K562 (cell line): ENCODE measurements around the gene EPHB1. TPM values are rescaled to one million over a fixed set of nuclear protein-coding genes. Genes with fewer than 3 reads are reported as not detected.

Source experiments
- ATAC-seq: fragments of 200-7000 bp; cut with Tn5 transposase; 3 replicates; pipeline ENCODE4 v1.9.1; 2020; ENCODE audit warnings: moderate library complexity
- BruUV-seq: library from RNA; stranded (reverse); fragments of 400-500 nt; replicated peaks from 2 replicates; lab custom pipeline; 2021; lab: Mats Ljungman, UMichigan
- CTCF ChIA-PET: fragments of 300-600 bp; formaldehyde crosslinking; extraction: SDS; loops from one replicate; lab custom pipeline; 2021; ENCODE audit warnings: low intra/inter-chr PET ratio; lab: Yijun Ruan, JAX
- POLR2A ChIA-PET: fragments of 300-600, 350-650 bp; sonication (Branson Sonifier 250); formaldehyde crosslinking; extraction: SDS; loops from one replicate; lab custom pipeline; 2021; ENCODE audit warnings: antibody characterized with exemption, inconsistent platforms; lab: Yijun Ruan, JAX
- DNase-seq, 4 experiments: peaks; one replicate each; pipeline versions ENCODE4 v3.0.0 to v3.0.0-alpha.2; 2011 to 2018; ENCODE audit warnings: low spot score in 3 of 4, mixed read lengths in 3 of 4; ENCODE audit errors: extremely low read depth in 1 of 4
- FAIRE-seq: peaks from 2 replicates; lab custom pipeline; 2011; peaks lifted over from hg19 to GRCh38; lab: Jason Lieb, UNC
- H2AFZ ChIP-seq: 2 replicates; pipeline ENCODE4 v1.6.0; 2011; ENCODE audit warnings: low read depth, low read length, control low read depth, inconsistent platforms
- H3K27ac ChIP-seq: fragments of 200-600 bp; 3 replicates; pipeline ENCODE4 v1.8.0; 2011; ENCODE audit warnings: low read depth, mild to moderate bottlenecking, control low read depth, inconsistent platforms, low read length, moderate library complexity, mixed read lengths; ENCODE audit errors: extremely low read depth
- H3K27me3 ChIP-seq, 2 experiments: fragments of 300-600 bp in 1 of 2; 2 replicates in 1 of 2; 3 replicates in 1 of 2; pipeline versions ENCODE4 v1.6.0 to v1.8.0; 2011; ENCODE audit warnings: inconsistent platforms in 2 of 2, low read length in 2 of 2, mild to moderate bottlenecking in 1 of 2, mixed read lengths in 1 of 2, moderate library complexity in 1 of 2; ENCODE audit not compliant: control insufficient read depth in 2 of 2, insufficient read depth in 2 of 2
- H3K36me3 ChIP-seq: fragments of 300-600 bp; 3 replicates; pipeline ENCODE4 v1.8.0; 2011; ENCODE audit warnings: mild to moderate bottlenecking, low read length, inconsistent platforms; ENCODE audit not compliant: control insufficient read depth, insufficient read depth
- H3K4me1 ChIP-seq, 2 experiments: fragments of 200-600 bp in 1 of 2; replicated peaks in 1 of 2; 2 replicates in 1 of 2; 3 replicates in 1 of 2; pipeline versions ENCODE4 v1.5.1 to v1.8.0; 2011; ENCODE audit warnings: inconsistent platforms in 2 of 2, low read length in 2 of 2, mild to moderate bottlenecking in 1 of 2, mixed read lengths in 1 of 2, moderate library complexity in 1 of 2; ENCODE audit not compliant: control insufficient read depth in 2 of 2, insufficient read depth in 2 of 2
- H3K4me2 ChIP-seq: 2 replicates; pipeline ENCODE4 v1.6.1; 2011; ENCODE audit warnings: low read length, control low read depth, inconsistent platforms, mixed read lengths; ENCODE audit not compliant: insufficient read depth
- H3K4me3 ChIP-seq: fragments of 200-600 bp; sonication (generic), shearing (Covaris generic); 2 replicates; pipeline ENCODE4 v1.5.1; 2016; ENCODE audit warnings: control low read depth, inconsistent platforms
- H3K79me2 ChIP-seq: fragments of 200-600 bp; 3 replicates; pipeline ENCODE4 v1.8.0; 2011; ENCODE audit warnings: low read length, inconsistent platforms; ENCODE audit not compliant: control insufficient read depth, insufficient read depth
- H3K9ac ChIP-seq, 2 experiments: 2 replicates each; pipeline versions ENCODE4 v1.6.0 to v1.6.1; 2011; ENCODE audit warnings: low read depth in 2 of 2, low read length in 2 of 2, control low read depth in 1 of 2, inconsistent platforms in 1 of 2, mild to moderate bottlenecking in 1 of 2, mixed read lengths in 1 of 2; ENCODE audit not compliant: insufficient read depth in 1 of 2
- H3K9me1 ChIP-seq: one replicate; pipeline ENCODE4 v1.6.0; 2011; ENCODE audit warnings: inconsistent platforms, mild to moderate bottlenecking, low read length, moderate library complexity; ENCODE audit not compliant: control insufficient read depth, insufficient read depth
- H3K9me3 ChIP-seq: replicated peaks from 2 replicates; pipeline ENCODE4 v1.5.1; 2011; ENCODE audit warnings: low read depth, low read length, inconsistent platforms; ENCODE audit not compliant: control insufficient read depth, insufficient read depth
- H4K20me1 ChIP-seq: replicated peaks from 2 replicates; pipeline ENCODE4 v1.6.1; 2011; ENCODE audit warnings: low read length, inconsistent platforms, mixed read lengths; ENCODE audit not compliant: control insufficient read depth, insufficient read depth
- BCL6 ChIP-seq: fragments of 250-450 bp; sonication (Bioruptor Pico); IDR thresholded peaks from 2 replicates; pipeline ENCODE4 v1.4.0; 2020
- CAMTA2 ChIP-seq: fragments of 250-450 bp; sonication (Bioruptor Pico); conservative IDR thresholded peaks from 2 replicates; pipeline ENCODE4 v1.5.1; 2022
- CBX5 ChIP-seq: IDR thresholded peaks from 2 replicates; pipeline ENCODE4 v1.6.1; 2014; ENCODE audit warnings: low read depth, borderline replicate concordance
- CCNT2 ChIP-seq: IDR thresholded peaks from 2 replicates; pipeline ENCODE4 v1.6.1; 2011; ENCODE audit warnings: borderline replicate concordance, low read depth, mild to moderate bottlenecking, moderate library complexity, mixed read lengths, low read length; ENCODE audit not compliant: insufficient read length; ENCODE audit errors: extremely low read depth
- ETV1 ChIP-seq: fragments of 450-650 bp; conservative IDR thresholded peaks from 2 replicates; pipeline ENCODE4 v1.6.1; 2016; ENCODE audit warnings: missing genetic modification characterization, control low read depth, low read depth, missing compliant biosample characterization
- JUN ChIP-seq, 2 experiments: sonication (generic) in 1 of 2; formaldehyde crosslinking in 1 of 2; IDR thresholded peaks; 2 replicates each; pipeline versions ENCODE4 v1.6.1 to v1.8.0; 2012 to 2022; ENCODE audit warnings: borderline replicate concordance in 2 of 2, mild to moderate bottlenecking in 2 of 2, improper control_type of control experiment in 1 of 2, low read depth in 1 of 2, low read length in 1 of 2, missing genetic modification reagents in 1 of 2
- KAT7 ChIP-seq: sonication (generic); formaldehyde crosslinking; IDR thresholded peaks from 2 replicates; pipeline ENCODE4 v1.8.0; 2022; ENCODE audit warnings: missing genetic modification reagents, mild to moderate bottlenecking, borderline replicate concordance
- NBN ChIP-seq: fragments of 450-650 bp; IDR thresholded peaks from 2 replicates; pipeline ENCODE4 v1.6.1; 2016; ENCODE audit warnings: low read depth, mild to moderate bottlenecking
- POLR2AphosphoS2 ChIP-seq: IDR thresholded peaks from 2 replicates; pipeline ENCODE4 v1.6.1; 2012; ENCODE audit warnings: low read length, improper control_type of control experiment
- POU5F1 ChIP-seq: fragments of 150-350 bp; IDR thresholded peaks from 2 replicates; pipeline ENCODE4 v1.6.1; 2014; ENCODE audit warnings: borderline replicate concordance, low read length, low read depth, mild to moderate bottlenecking; ENCODE audit not compliant: partially characterized antibody
- SLC30A9 ChIP-seq: fragments of 250-450 bp; sonication (Bioruptor Pico); IDR thresholded peaks from 2 replicates; pipeline ENCODE4 v1.8.0; 2022; ENCODE audit warnings: mild to moderate bottlenecking, moderate library complexity
- ZNF24 ChIP-seq: fragments of 450-650 bp; IDR thresholded peaks from 2 replicates; pipeline ENCODE4 v1.6.1; 2016
- ZNF274 ChIP-seq: IDR thresholded peaks from 2 replicates; pipeline ENCODE4 v1.6.1; 2011; ENCODE audit warnings: low read depth, mild to moderate bottlenecking, low read length, moderate library complexity, borderline replicate concordance
- ZNF384 ChIP-seq: IDR thresholded peaks from 2 replicates; pipeline ENCODE4 v1.6.1; 2012; ENCODE audit warnings: low read depth, low read length, improper control_type of control experiment
- WGBS: fragments of 100-300 bp; shearing (Covaris generic); methylation state at CpG from one replicate; pipeline ENCODE4 v1.1.6; 2016; ENCODE audit warnings: low coverage, mixed read lengths; ENCODE audit not compliant: insufficient coverage; ENCODE audit errors: missing lambda C conversion rate; 5-methylcytosine and 5-hydroxymethylcytosine counted together
- in situ Hi-C: fragments of 300-500 bp; cut with MboI; formaldehyde crosslinking; loops from 4 replicates; pipeline ENCODE4 v1.15.0; 2018; ENCODE audit warnings: inconsistent platforms, mixed read lengths
- intact Hi-C: fragments of 100-400 bp; cut with micrococcal nuclease; formaldehyde crosslinking; loops from 2 replicates; pipeline ENCODE4 v1.14.2; 2022
- polyA plus RNA-seq, 8 experiments: library from polyadenylated mRNA; depleted of rRNA in 4 of 8; stranded (reverse) in 5 of 8; unstranded in 3 of 8; fragments of >200 nt; fragmentation: Nextera tagmentation in 2 of 8; fragmentation: Illumina TruSeq in 1 of 8; extraction: Ambion mirVana in 2 of 8; extraction: Trizol in 1 of 8; gene quantifications; 2 replicates each; pipeline versions ENCODE4 v1.2.1 to v1.2.3, GENCODE V29; 2011 to 2014; ENCODE audit warnings: inconsistent platforms in 1 of 8, missing spikeins in 1 of 8
- total RNA-seq, 7 experiments: library from RNA; depleted of rRNA in 6 of 7; stranded (reverse); fragments of >200 nt in 6 of 7; fragmentation: Illumina TruSeq in 2 of 7; extraction: Trizol in 2 of 7; gene quantifications; 2 replicates each; pipeline versions ENCODE4 v1.2.1 to v1.2.3, GENCODE V29; 2011 to 2021; ENCODE audit warnings: low replicate concordance in 1 of 7

Gene EPHB1
- total and polyA plus RNA-seq, 9 of the 15 experiments (the other 6 are each of a cell fraction or from before 2014, with no cell fraction given): 0.29 TPM; not detected in 8

GRCh38 chr3:134908271-134908670, 113.2 kb downstream of the EPHB1 start:
- BruUV-seq: no TSS peak
- ATAC-seq (no peak), DNase-seq (no peak), FAIRE-seq (no peak)
- intact Hi-C loops (no loop called here), in situ Hi-C loops (no loop called here)
- no peaks in the 10 kb centered on the region for H3K9me1 ChIP-seq
- H3K27ac ChIP-seq: no peak overlapping the region
- no peaks in the 10 kb centered on the region for H3K4me1 ChIP-seq
- no peaks in the 10 kb centered on the region for H3K27me3 ChIP-seq
- CTCF ChIA-PET: no interaction called here
- no peak for TF ChIP-seq CCNT2
- TF ChIP-seq ETV1: no peak
- TF ChIP-seq SLC30A9 (CRISPR knock-in tag): no peak
- TF ChIP-seq ZNF24: no peak
- TF ChIP-seq POLR2AphosphoS2: no peak
- TF ChIP-seq JUN (IDR thresholded peaks at IDR 0.05; ENCODE audit: borderline replicate concordance, low read depth, low read length): no peak
- no peak for TF ChIP-seq JUN (CRISPR knock-in tag; IDR thresholded peaks at IDR 0.05; ENCODE audit: borderline replicate concordance)
- no peak for TF ChIP-seq KAT7 (CRISPR knock-in tag)
- no peak for TF ChIP-seq NBN
- no peak for TF ChIP-seq POU5F1
- TF ChIP-seq ZNF384: no peak
- TF ChIP-seq CBX5: no peak
- TF ChIP-seq ZNF274: no peak
- no peak for TF ChIP-seq CAMTA2
- no peak for TF ChIP-seq BCL6 (CRISPR knock-in tag)
- H3K9me3 ChIP-seq: no peaks in the 10 kb centered on the region
- no peak overlapping the region for H3K9ac ChIP-seq
- POLR2A ChIA-PET: no interaction called here
- WGBS: 0% methylated on average over 1 of the region's 2 CpGs
- H4K20me1 ChIP-seq: no peaks in the 10 kb centered on the region
- no peak overlapping the region for H3K4me2 ChIP-seq
- H3K36me3 ChIP-seq: no peaks in the 10 kb centered on the region
- no peak overlapping the region for H2AFZ ChIP-seq
- no peaks in the 10 kb centered on the region for H3K79me2 ChIP-seq
- no peak overlapping the region for H3K4me3 ChIP-seq
